HG03060 (cell line): ENCODE results near the gene CD38.

Experiments used
- ATAC-seq: cut with Tn5 transposase; IDR thresholded peaks from one replicate; pipeline ENCODE4 v1.9.1; 2021; ENCODE audit warnings: low read depth, moderate number of reproducible peaks; ENCODE audit not compliant: unreplicated experiment

The CD38 gene

DNA sequence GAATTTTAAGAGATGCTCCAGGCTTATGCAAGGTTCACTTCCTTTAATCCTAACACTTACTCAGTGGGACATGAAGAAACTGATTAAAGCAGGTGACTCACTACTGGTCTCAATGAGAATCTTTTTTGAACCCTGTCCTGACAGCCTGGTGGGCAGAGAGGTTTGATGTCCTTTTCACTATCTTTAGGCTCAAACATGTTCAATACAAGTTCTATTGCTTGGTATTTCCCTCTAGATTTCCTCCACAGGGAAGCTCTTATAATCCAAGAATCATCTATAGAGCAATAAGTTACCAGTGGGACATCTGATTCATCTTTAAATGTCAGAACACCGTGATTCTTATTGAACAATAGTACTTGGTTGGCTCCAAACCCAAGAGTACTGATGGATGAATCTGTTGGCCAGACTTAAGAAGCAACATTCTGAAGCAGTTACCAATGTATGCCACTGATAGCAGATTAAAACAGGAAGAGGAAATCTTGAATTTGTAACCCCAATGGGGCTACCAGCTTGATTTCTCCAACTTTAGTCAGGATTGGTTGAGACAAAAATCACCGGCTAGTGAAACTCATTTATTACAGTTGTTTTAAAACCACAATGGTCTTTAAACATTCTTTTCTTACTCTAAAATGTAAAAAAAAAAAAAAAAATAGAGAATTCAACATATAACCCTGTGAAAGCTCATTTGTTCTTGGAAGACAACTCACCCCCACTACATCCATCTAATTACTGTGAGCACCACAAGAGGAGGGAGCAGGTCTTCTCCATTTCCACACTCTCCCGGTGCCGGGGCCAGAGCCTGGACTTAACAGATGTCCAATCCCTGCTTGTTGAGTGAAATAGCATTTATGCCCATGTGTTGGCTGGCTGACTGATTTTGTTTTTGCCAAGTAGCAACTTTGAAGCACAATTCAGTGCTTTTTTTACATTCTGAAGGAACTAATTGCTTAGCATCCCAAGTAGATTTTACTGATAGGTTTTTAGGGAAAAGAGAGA is 117.1 kb downstream of the CD38 start:
- ATAC-seq: no peak

DNA sequence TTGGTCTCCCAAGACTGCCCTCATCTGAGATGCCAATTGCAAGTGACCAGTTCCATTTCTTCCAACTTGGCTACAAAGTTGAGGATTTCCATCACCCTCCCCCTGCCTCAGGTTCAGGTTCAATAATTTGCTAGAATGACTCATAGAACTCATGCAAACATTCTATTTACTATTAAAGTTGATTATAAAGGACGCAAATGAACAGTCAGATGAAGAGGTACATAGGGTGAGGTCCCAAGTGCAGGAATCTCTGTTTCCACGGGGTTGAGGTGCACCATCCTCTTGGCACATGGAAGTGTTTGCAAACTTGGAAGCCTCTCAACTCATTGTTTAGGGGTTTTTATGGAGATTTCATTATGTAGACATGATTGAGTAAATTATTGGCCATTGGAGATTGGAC is 119.4 kb downstream of the CD38 start:
- no peak for ATAC-seq

DNA sequence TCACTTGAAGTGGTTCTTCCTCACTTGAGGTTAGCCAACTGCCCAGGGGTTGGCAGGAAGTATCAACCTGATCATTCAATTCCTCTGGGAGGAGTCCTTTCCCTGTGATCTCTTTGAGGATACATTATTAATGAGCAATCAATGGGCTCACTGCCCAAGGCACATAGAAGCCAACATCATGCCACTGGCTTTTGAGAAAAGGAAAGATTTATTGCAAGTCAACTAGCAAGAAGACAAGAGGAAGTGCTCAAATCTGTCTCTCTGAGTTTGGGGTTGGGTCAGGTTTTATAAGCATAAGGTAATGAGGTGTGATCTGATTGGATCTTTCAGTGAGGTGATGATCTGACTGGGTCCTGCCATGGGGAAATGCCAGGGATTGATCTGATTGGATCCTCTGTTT is 120.8 kb downstream of the CD38 start:
- ATAC-seq: no peak

DNA sequence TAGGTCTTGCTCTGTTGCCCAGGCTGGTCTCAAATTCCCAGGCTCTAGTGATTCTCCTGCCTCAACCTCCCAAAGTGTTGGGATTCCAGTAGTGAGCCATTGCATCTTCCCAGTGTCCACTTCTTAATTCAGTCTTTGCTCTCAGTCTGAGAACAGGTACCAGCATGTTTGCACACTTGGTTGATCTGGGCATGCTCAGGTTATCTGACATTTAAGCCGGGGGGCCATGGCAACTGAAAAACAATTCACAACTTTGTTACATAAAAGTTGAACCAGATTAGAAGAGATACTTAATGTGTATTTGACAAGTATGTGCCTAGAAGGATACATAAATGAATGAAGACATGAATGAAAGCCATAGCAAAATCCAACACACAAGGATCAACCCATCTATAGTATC is 121.4 kb downstream of the CD38 start:
- ATAC-seq: no peak

- ATAC-seq: no peak
These were observed 122.9 kb downstream of the CD38 start for GRCh38 chr4:15901007-15901406.

DNA sequence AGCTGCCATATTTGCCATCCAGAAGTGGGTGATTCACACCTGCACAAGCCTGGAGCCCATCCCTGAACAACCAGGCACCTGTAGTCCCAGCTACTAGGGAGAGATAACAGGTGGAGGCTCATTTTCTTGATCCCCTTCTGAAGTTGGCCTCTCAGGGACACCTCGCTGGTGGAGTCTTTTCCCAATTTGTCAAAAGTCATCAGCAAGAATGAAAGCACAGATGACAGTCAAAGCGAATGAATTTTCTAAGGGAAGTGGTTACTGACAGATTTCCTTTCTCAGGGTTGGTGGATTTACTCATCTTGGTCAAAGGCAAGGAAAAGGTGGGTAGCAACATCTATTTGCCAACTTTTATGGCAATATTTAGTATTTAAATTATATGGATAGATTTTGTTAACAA is 123.9 kb downstream of the CD38 start:
- no peak for ATAC-seq

DNA sequence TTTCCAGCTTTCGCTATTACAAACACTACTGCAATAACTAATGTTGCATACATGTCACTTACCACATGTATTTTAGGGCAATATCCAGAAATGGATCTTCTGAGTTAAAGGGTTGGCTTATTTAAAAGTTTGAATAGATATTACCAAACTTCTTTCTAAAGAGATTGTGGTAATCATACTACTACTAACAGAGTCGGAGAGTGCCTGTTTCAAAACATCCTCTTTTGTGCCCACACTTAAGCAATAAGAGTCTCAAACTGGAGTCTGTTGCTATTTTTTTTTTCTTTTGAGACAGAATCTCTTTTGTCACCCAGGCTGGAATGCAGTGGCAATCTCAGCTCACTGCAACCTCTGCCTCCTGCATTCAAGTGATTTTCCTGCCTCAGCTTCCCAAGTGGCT is 124.6 kb downstream of the CD38 start:
- no peak for ATAC-seq
